HepG2 (cell line): ENCODE data around the gene CCDC34. TPM values are rescaled to one million over a fixed set of nuclear protein-coding genes. Genes with fewer than 3 reads are reported as not detected.

ENCODE experiments used
- BRF2 ChIP-seq: sonication (generic); formaldehyde crosslinking; IDR thresholded peaks from 2 replicates; pipeline ENCODE4 v1.8.1; 2022; ENCODE audit warnings: mild to moderate bottlenecking, missing genetic modification reagents
- DRAP1 ChIP-seq: IDR thresholded peaks from 2 replicates; pipeline ENCODE4 v1.6.1; 2016; ENCODE audit warnings: missing genetic modification reagents, missing compliant biosample characterization
- DZIP1 ChIP-seq: sonication (generic); formaldehyde crosslinking; IDR thresholded peaks from 2 replicates; pipeline ENCODE4 v1.5.0; 2020; ENCODE audit warnings: mild to moderate bottlenecking, missing genetic modification reagents
- FOXM1 ChIP-seq: sonication (generic); formaldehyde crosslinking; IDR thresholded peaks from 2 replicates; pipeline ENCODE4 v1.5.0; 2020; ENCODE audit warnings: missing genetic modification reagents
- HDAC2 ChIP-seq: sonication (generic); formaldehyde crosslinking; IDR thresholded peaks from 2 replicates; pipeline ENCODE4 v1.4.0; 2020; ENCODE audit warnings: missing genetic modification reagents
- HNF1B ChIP-seq: sonication (generic); formaldehyde crosslinking; IDR thresholded peaks from 2 replicates; pipeline ENCODE4 v1.5.1; 2020; ENCODE audit warnings: mild to moderate bottlenecking, moderate library complexity, missing genetic modification reagents
- PITX1 ChIP-seq: sonication (generic); formaldehyde crosslinking; IDR thresholded peaks from 2 replicates; pipeline ENCODE4 v1.5.1; 2020; ENCODE audit warnings: mild to moderate bottlenecking, missing genetic modification reagents
- RBM39 ChIP-seq: fragments of 200-400 bp; formaldehyde crosslinking; IDR thresholded peaks from one replicate; pipeline ENCODE4 v1.6.1; 2018; ENCODE audit warnings: antibody characterized with exemption, mild to moderate bottlenecking, low read depth, low read length; ENCODE audit not compliant: poor library complexity, severe bottlenecking
- RXRA ChIP-seq: sonication (generic); formaldehyde crosslinking; IDR thresholded peaks from 2 replicates; pipeline ENCODE4 v1.5.1; 2020; ENCODE audit warnings: missing genetic modification reagents
- SMAD1 ChIP-seq: sonication (generic); formaldehyde crosslinking; IDR thresholded peaks from 2 replicates; pipeline ENCODE4 v1.4.0; 2020; ENCODE audit warnings: missing genetic modification reagents, low read depth, mild to moderate bottlenecking, borderline replicate concordance
- SP140L ChIP-seq: sonication (generic); formaldehyde crosslinking; IDR thresholded peaks from 2 replicates; pipeline ENCODE4 v1.4.0; 2020; ENCODE audit warnings: missing genetic modification reagents, borderline replicate concordance
- TRIM22 ChIP-seq: fragments of 450-650 bp; IDR thresholded peaks from 2 replicates; pipeline ENCODE4 v1.6.1; 2017
- ZNF225 ChIP-seq: sonication (generic); formaldehyde crosslinking; IDR thresholded peaks from 2 replicates; pipeline ENCODE4 v1.4.0; 2020; ENCODE audit warnings: mild to moderate bottlenecking, missing genetic modification reagents
- ZNF232 ChIP-seq: sonication (generic); formaldehyde crosslinking; IDR thresholded peaks from 2 replicates; pipeline ENCODE4 v1.4.0; 2020; ENCODE audit warnings: missing genetic modification reagents, borderline replicate concordance
- ZNF263 ChIP-seq: sonication (generic); formaldehyde crosslinking; IDR thresholded peaks from 2 replicates; pipeline ENCODE4 v1.4.0; 2020; ENCODE audit warnings: missing genetic modification reagents
- ZNF501 ChIP-seq: sonication (generic); formaldehyde crosslinking; IDR thresholded peaks from 2 replicates; pipeline ENCODE4 v1.5.1; 2020; ENCODE audit warnings: mild to moderate bottlenecking, moderate library complexity, missing genetic modification reagents
- ZNF557 ChIP-seq: sonication (generic); formaldehyde crosslinking; IDR thresholded peaks from 2 replicates; pipeline ENCODE4 v1.4.0; 2020; ENCODE audit warnings: missing genetic modification reagents
- ZNF563 ChIP-seq: sonication (generic); formaldehyde crosslinking; IDR thresholded peaks from 2 replicates; pipeline ENCODE4 v1.8.0; 2022; ENCODE audit warnings: mild to moderate bottlenecking, moderate library complexity, missing genetic modification reagents
- ZNF777 ChIP-seq: sonication (generic); formaldehyde crosslinking; IDR thresholded peaks from 2 replicates; pipeline ENCODE4 v1.4.0; 2020; ENCODE audit warnings: missing genetic modification reagents
- ZNF781 ChIP-seq: sonication (generic); formaldehyde crosslinking; IDR thresholded peaks from 2 replicates; pipeline ENCODE4 v1.5.1; 2020; ENCODE audit warnings: borderline replicate concordance, mild to moderate bottlenecking, missing genetic modification reagents; ENCODE audit errors: not compliant biosample characterization
- ZSCAN30 ChIP-seq: sonication (generic); formaldehyde crosslinking; IDR thresholded peaks from 2 replicates; pipeline ENCODE4 v1.5.0; 2020; ENCODE audit warnings: mild to moderate bottlenecking, missing genetic modification reagents
- polyA plus RNA-seq, 8 experiments: library from polyadenylated mRNA; depleted of rRNA in 3 of 8; stranded (reverse) in 7 of 8; unstranded in 1 of 8; fragments of >200 nt; fragmentation: Illumina TruSeq in 4 of 8; extraction: Trizol in 4 of 8; gene quantifications; 2 replicates each; pipeline versions ENCODE4 v1.2.1 to v1.2.3, GENCODE V29; 2011 to 2016; ENCODE audit warnings: low read depth in 4 of 8, missing spikeins in 1 of 8, mixed read lengths in 1 of 8; ENCODE audit not compliant: insufficient read depth in 1 of 8
- total RNA-seq, 5 experiments: library from RNA; depleted of rRNA; stranded (reverse); fragments of >200 nt; fragmentation: Illumina TruSeq; extraction: Trizol; gene quantifications; 2 replicates each; pipeline ENCODE4 v1.2.3, GENCODE V29; 2016; ENCODE audit warnings: low read depth in 1 of 5

The CCDC34 gene
- total and polyA plus RNA-seq, 2 of the 13 experiments (the other 11 are each of a cell fraction or from before 2014, with no cell fraction given): 7.6 to 34.3 TPM

GRCh38 chr11:27362749-27363575 lies at the start of gene CCDC34 (continued):
- TF ChIP-seq BRF2: peak; percentile 98
- TF ChIP-seq DRAP1 (CRISPR knock-in tag): no peak; the same call in 1 of the 2 replicates
- TF ChIP-seq TRIM22: no peak
- TF ChIP-seq ZNF225 (CRISPR knock-in tag): peak; percentile 88
- peak; percentile 75; the same call in 1 of the 2 replicates for TF ChIP-seq ZNF777 (CRISPR knock-in tag)
- TF ChIP-seq ZNF263 (CRISPR knock-in tag): peak; percentile 94
- TF ChIP-seq SMAD1 (CRISPR knock-in tag): 0 out of 2 replicates have a peak, but pooled peaks have one; percentile 57
- TF ChIP-seq ZNF232: peak; percentile 82; the same call in 1 of the 2 replicates
- TF ChIP-seq ZNF557 (CRISPR knock-in tag): peak; percentile 40; the same call in 1 of the 2 replicates
- TF ChIP-seq SP140L (CRISPR knock-in tag): peak; percentile 67; the same call in 1 of the 2 replicates
- peak; percentile 57; the same call in 1 of the 2 replicates for TF ChIP-seq HDAC2 (CRISPR knock-in tag)
- TF ChIP-seq ZSCAN30 (CRISPR knock-in tag): peak; percentile 90; the same call in 1 of the 2 replicates
- TF ChIP-seq ZNF563: peak; percentile 86
- peak; percentile 70 for TF ChIP-seq RXRA (CRISPR knock-in tag)
- TF ChIP-seq RBM39: peak; percentile 65
- TF ChIP-seq DZIP1: no peak
- TF ChIP-seq PITX1: peak; percentile 71
- TF ChIP-seq HNF1B (CRISPR knock-in tag): peak; percentile 68; the same call in 1 of the 2 replicates
- TF ChIP-seq ZNF781 (CRISPR knock-in tag): peak; percentile 94
- 0 out of 2 replicates have a peak, but pooled peaks have one; percentile 61 for TF ChIP-seq FOXM1 (CRISPR knock-in tag)
- TF ChIP-seq ZNF501 (CRISPR knock-in tag): peak; percentile 81; the same call in 1 of the 2 replicates
